C4-2B (cell line): ENCODE measurements around the gene THBD.

Experiments used
- ZFX ChIP-seq: fragments of 450-650 bp; IDR thresholded peaks from 2 replicates; pipeline ENCODE4 v1.6.1; 2017
- TF ChIP-seq, protein P1 (sequence below): fragments of 450-650 bp; conservative IDR thresholded peaks from 2 replicates; pipeline ENCODE4 v1.5.1; 2017; ENCODE audit warnings: mild to moderate bottlenecking

- TF ChIP-seq, protein P1, sequence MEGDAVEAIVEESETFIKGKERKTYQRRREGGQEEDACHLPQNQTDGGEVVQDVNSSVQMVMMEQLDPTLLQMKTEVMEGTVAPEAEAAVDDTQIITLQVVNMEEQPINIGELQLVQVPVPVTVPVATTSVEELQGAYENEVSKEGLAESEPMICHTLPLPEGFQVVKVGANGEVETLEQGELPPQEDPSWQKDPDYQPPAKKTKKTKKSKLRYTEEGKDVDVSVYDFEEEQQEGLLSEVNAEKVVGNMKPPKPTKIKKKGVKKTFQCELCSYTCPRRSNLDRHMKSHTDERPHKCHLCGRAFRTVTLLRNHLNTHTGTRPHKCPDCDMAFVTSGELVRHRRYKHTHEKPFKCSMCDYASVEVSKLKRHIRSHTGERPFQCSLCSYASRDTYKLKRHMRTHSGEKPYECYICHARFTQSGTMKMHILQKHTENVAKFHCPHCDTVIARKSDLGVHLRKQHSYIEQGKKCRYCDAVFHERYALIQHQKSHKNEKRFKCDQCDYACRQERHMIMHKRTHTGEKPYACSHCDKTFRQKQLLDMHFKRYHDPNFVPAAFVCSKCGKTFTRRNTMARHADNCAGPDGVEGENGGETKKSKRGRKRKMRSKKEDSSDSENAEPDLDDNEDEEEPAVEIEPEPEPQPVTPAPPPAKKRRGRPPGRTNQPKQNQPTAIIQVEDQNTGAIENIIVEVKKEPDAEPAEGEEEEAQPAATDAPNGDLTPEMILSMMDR: no peak
- TF ChIP-seq ZFX: no peak
These were observed 53.5 kb downstream of the THBD start for GRCh38 chr20:22995923-22996322.
